Mononuclear cell (primary cell): ENCODE data around the gene PYROXD2. TPM values are rescaled to one million over a fixed set of nuclear protein-coding genes. Genes with fewer than 3 reads are reported as not detected.

ENCODE experiments used
- total RNA-seq: library from RNA; depleted of rRNA; stranded (reverse); fragments of >200 nt; gene quantifications from one replicate; pipeline ENCODE4 v1.2.3, GENCODE V29; 2012

PYROXD2 gene
- total RNA-seq, 1 donor, result 2.2 TPM

Other genes with a start within 250 kb of the PYROXD2 start
- 0.10 TPM for gene LOXL4, start 147.0 kb downstream of the PYROXD2 start, total RNA-seq
- gene HPS1, start 31.8 kb upstream of the PYROXD2 start, total RNA-seq, result 46.6 TPM